Adipose tissue (tissue), 3 donors: Measurements from ENCODE around the gene THADA. TPM values are rescaled to one million over a fixed set of nuclear protein-coding genes. Genes with fewer than 3 reads are reported as not detected.
A peak's percentile ranks its signal among the peaks of the same experiment; 100 is the strongest.
"Not testable (repeated sequence)": the region's sequence is repeated elsewhere in the genome, so short reads cannot be mapped to it uniquely, and the experiment has no call there.

ENCODE experiments used
- H3K27ac ChIP-seq: one replicate; pipeline ENCODE4 v1.5.1; 2013; ENCODE audit warnings: low read depth, low read length
- WGBS, 3 donors: extraction: QIAGEN DNeasy Blood & Tissue Kit; methylation state at CpG; one replicate each; pipeline ENCODE4 v1.1.7; 2013; 5-methylcytosine and 5-hydroxymethylcytosine counted together
- polyA plus RNA-seq, 3 donors: library from polyadenylated mRNA; stranded (reverse); fragments of 200-250 nt; gene quantifications; one replicate each; pipeline ENCODE4 v1.2.3, GENCODE V29; 2013
- donor health status: healthy with polysubstance abuse.
- donor health status: Bipolar disorder and iron deficiency.
- donor health status: healthy.

Gene THADA
- polyA plus RNA-seq, 3 donors, result 8.6 to 15.5 (median 9.3) TPM

DNA sequence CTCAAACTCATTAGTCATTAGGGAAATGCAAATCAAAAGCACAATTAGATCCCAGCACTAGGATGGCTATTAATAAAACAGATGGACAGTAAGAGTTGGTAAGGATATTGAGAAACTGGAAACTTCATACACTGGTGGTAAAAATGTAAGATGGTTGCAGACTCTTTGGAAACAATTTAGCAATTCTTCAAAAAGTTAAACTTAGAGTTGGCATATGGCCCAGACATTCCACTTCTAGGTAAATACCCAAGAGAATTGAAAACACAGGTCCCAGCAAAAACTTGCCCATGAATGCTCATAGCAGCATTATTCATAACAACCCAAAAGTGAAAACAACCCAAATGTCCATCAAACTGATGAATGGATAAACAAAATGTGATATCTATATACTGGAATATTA lies 284.6 kb downstream of the THADA start:
- H3K27ac ChIP-seq, result no peak overlapping the region

DNA sequence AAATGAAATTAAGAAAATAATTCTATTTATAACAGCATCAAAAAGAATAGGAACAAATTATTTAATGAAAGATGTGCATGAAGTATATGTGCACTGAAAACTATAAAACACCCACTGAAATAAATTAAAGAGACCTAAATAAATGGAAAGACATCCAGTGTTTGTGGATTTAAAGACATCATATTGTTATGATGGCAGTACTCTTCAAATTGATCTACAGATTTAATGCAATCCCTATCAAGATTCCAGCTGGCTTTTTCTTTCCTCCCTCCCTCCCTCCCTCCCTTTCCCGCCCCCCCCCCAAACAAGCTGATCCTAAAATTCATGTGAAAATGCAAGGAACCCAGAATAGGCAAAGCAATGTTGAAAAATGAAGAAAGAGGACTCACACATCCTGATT lies 285.9 kb downstream of the THADA start:
- H3K27ac ChIP-seq, result no peak overlapping the region
- WGBS, 3 donors, result 50 to 83% (median 83%) methylated on average over 1 of the region's 1 CpG

DNA sequence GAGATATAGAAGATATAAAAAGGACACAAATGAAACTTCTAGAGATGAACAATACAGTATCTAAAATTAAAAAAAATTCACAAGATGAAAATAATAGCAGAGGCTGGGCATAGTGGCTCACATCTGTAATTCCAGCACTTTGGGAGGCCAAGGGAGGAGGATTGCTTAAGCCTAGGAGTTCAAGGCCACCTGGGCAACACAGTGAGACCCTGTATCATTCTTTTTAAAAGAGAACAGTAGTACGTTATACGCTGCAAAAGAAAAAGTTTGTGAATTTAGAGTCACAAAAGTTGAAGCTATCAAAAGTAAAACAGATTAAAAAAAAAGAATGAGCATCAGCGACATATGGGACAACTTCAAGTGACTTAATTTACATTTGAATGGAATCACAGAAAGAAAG lies 287.9 kb downstream of the THADA start:
- no peak overlapping the region for H3K27ac ChIP-seq
- 98 to 99% (median 98%) methylated on average over 3 of the region's 3 CpGs for WGBS, 3 donors

DNA sequence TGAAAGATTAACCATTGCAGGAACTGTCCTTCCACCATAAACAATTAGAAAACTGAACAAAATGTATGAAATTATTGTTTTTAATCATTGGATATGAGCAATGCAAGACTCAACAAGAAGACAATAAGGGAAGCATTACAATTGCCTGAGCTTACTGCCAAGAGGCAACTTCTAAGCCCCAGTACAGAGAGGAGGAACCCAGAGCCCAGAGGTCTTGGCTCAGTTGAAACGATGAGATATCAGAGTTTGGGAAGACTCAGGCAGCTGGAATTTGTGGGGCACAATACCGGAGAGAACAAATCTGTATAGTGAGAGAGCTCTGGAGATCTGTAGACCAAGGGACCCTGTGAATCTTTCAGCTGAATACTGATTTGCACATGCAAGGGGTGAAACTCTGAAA lies 288.8 kb downstream of the THADA start:
- 48 to 69% (median 55%) methylated on average over 2 of the region's 2 CpGs for WGBS, 3 donors
- no peak overlapping the region for H3K27ac ChIP-seq

DNA sequence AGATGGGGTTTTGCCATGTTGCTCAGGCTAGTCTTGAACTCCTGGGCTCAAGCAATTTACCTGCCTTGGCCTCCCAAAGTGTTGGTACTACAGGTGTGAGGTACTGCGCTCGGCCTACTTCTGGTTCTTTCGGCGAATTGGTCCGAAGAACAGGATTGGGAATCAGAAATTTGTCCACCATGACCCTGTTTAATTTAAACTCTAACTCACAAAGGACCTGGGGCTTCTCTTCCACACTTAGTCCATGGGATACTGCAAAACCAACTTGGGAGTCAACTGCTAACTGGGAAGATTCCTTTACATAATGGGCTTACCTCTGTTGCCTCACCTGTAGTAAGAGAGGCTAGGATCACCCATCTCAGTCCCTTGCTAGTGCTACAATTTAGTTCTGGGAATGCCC lies 289.6 kb downstream of the THADA start:
- 97 to 98% (median 97%) methylated on average over 5 of the region's 5 CpGs for WGBS, 3 donors
- peak overlapping the region; percentile 26 for H3K27ac ChIP-seq

DNA sequence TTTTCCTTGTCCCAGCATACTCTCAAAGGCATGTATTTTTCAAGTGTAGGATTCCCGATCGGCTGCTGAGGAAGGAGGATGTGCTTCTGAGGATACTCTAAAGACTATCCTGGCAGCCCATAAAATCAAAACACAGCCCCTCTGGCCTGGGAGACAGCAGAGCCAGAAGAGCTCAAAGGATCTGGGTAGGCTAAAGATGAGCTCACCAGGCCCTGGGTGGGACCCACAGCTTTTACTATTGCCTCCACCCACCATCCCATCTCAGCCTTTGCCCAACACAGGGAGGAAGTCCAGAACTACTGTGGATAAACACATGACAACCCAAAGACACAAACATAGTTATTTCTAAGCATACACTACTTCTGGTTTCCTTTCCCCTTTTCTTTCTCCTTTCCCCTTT lies 290.3 kb downstream of the THADA start:
- whole genome bisulfite sequencing, 3 donors, result 35 to 64% (median 41%) methylated on average over 2 of the region's 2 CpGs
- peak overlapping the region; percentile 36 for H3K27ac ChIP-seq

DNA sequence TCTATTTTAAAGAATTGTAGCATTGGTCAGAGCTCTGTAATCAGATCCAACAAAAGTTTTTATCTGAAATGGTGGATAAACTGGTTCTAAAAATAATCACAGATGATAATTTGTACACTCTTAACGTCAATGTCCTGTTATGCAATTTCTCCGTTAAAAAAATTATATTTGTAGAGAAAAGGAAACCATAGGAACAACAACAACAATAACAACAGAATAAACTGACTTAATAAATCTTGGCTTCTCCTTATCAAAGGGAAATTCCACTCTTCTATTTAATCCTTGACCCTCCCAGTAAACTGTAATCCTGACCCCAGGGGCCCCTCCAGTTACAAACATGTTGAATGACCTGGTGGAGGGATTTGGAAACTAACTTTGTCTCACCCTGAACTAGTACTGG lies 290.8 kb downstream of the THADA start:
- peak overlapping the region; percentile 36 for H3K27ac ChIP-seq
- 9 to 11% (median 10%) methylated on average over 2 of the region's 2 CpGs for WGBS, 3 donors

DNA sequence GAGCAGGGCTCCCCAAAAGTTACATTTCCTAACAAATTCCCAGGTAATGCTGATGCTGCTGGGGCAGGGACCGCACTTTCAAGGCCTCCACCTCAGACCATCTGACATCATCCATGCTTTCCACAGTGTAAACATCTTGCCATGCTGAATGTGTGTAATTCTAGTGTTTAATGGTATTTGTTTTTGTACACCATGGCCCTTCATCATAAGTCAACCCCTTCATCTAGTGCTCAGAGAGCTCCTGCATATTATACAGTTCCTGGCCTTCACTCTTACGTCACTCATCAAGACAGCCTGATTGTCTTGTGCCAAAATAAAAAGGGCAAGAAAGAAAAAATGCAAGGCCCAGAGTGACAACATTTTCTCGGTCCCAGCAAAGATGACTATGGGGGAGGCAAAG lies 291.9 kb downstream of the THADA start:
- WGBS, 3 donors, result 70 to 92% (median 88%) methylated on average over 3 of the region's 3 CpGs
- peak overlapping the region; percentile 42 for H3K27ac ChIP-seq

DNA sequence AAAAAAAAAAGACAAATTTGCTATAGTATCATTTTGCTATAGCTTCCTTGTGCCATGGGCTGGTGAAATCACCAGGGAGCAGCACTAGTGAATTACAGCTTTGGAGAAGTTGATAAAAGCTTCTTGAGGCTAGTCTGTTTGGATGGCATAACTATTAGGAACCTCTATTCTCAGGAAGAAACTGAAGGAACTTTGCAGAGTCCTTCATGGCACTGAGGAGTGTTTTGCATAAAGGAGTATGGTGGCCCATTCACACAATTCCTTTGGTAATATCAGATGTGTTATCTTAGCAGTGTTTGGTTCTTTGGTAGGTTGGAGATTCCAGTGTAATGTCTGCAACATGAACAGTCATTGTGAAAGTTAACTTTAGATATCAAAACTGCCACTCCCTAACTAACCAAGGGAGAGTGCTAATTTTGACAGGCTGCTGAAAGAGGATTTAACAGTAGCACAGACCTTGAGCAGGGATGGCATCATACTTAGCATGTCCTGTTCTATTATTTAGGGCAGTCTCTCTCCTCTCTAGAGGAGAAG lies 292.8 kb downstream of the THADA start:
- H3K27ac ChIP-seq, result no peak overlapping the region

DNA sequence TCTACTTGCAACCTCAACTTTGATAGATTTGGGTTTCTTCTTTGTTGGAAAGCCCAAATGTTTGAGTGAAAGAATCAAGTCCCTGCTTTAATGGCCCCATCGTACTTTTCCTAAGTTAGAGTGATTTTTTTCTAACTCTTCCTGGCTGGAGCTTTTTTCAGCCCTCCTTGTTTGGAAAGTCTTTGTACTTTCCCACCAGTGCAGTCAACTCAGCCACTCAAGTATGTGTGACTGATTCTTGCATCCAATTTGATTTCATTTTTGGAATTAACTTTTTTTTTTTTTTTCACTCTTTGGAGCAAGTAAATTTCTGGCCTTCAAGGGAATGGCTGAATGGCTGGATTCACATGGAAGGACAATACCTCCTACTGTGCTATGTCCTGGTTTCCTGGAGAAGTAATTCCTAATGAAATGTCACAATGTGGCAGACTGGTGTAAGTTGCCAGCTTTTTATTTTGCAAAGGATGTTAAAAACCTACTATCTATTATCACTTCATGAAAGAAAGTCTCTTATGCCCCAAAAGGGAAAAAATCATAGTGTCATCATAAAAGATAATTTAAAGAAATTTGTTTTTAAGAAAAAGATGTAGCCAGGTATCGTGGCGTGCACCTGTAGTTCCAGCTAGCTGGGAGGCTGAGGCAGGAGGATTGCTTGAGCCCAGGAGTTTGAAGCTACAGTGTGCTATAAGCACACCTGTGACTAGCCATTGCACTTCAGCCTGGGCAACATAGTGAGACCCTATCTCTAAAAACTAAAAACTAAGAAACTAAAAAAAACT lies 293.5 kb downstream of the THADA start:
- H3K27ac ChIP-seq, result no peak overlapping the region
- WGBS, 3 donors, result 78 to 86% (median 81%) methylated on average over 3 of the region's 3 CpGs

DNA sequence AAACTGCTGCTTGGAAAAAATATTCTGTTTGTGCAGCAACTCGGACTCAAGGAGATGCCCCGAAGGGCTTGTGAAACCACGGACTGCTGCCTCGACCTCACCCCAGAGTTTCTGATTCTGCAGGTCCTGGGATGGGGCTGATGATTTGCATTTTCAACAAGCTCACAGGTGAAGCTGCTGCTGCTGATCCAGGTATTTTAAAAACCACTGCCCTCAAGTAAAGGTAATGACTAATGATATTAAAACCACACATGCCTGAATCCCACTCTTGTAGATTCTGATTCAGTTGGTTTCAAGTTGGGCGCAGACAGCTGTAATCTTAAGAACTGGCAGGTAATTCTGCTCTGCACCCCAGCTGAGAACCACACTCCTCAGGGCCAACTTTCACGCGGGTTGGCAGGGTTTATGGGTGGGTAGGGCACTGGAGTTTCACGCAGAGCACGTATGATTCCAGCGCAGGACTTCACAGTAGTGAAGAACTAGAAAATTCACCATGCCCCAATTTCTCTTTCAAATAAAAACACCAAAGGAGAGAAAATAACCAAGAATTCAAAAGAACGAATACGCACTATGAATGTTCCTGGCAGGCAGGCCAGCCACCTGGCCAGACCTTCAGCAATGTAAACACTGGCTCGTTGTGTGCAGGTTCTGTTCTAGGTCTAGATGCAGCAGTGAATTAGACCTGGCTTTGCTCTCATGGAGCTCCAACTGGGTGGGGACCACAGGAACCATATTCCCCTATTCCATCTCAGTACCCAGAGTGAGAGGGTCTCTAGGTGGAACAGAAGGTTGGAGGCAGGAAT lies 294.9 kb downstream of the THADA start:
- 34 to 84% (median 76%) methylated on average over 13 of the region's 13 CpGs for WGBS, 3 donors
- H3K27ac ChIP-seq, result no peak overlapping the region

DNA sequence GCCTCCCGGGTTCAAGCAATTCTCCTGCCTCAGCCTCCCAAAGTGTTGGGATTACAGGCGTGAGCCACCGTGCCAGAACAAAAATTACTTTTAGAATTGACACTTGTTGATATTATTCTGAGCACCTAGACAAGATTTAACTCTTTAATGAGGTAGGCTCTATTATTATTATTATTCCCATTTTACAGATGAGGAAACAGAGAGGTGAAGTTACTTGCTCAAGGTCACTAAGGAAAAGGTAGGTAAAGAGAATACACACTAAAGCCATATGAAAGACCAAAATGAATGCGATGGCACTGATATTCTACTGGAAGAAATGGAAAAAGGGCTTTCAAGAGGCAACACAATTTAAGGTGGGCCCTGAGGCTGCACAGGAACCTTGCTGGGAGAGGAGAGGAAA lies 295.6 kb downstream of the THADA start:
- WGBS, 3 donors, result 97 to 99% (median 97%) methylated on average over 4 of the region's 4 CpGs
- no peak overlapping the region for H3K27ac ChIP-seq

DNA sequence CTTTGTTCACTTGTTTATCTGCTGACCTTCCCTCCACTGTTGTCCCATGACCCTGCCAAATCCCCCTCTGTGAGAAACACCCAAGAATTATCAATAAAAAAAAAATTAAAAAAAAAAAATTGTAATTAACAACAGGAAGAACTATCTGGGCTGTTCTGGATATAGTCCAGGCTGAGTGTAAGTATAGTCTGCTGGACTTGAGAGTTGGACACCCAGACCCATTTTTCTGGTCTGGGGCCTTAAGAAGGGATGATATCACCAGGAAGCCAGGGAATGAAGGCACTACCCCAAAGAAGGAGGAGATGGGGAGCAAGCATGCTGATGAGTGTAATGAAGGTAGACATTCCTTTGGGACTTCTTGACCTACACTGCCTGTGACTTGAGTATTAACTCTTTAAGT lies 297.3 kb downstream of the THADA start:
- no peak overlapping the region for H3K27ac ChIP-seq

DNA sequence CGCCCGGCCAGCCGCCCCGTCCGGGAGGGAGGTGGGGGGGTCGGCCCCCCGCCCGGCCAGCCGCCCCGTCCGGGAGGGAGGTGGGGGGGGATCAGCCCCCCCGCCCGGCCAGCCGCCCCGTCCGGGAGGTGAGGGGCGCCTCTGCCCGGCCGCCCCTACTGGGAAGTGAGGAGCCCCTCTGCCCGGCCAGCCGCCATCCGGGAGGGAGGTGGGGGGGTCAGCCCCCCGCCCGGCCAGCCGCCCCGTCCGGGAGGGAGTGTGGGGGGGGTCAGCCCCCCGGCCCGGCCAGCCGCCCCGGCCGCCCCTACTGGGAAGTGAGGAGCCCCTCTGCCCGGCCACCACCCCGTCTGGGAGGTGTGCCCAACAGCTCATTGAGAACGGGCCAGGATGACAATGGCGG lies 298.1 kb downstream of the THADA start:
- not testable (repeated sequence) for H3K27ac ChIP-seq
- 60 to 93% methylated on average over 4 to 28 of the region's 36 CpGs; no CpG with 5 or more reads in 1 of the 3 donors for WGBS, 3 donors

DNA sequence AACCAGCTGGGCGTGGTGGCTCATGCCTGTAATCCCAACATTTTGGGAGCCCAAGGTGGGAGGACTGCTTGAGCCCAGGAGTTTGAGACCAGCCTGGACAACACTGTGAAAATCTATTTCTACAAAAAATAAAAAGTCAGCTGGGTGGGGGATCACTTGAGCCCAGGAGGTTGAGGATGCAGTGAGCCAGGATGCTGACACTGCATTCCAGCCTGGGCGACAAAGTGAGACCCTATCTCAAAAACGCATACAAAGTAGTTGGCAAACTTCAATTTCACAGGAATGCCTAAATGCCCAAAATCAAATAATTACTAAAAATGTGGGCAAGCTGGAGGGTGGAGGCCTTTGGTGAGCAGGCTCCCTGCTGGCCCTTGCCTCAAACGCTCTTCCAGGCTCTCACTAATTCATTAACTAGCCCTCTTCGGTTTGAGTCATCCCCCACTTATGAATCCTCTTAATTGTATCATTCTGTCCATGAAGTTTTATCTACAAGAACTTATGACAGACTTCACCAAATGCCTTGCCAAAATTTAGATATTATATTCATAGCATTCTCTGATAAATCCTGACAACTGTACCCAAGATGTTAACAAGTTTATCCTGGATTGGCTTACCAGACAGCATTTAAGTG lies 300.8 kb downstream of the THADA start:
- no peak overlapping the region for H3K27ac ChIP-seq
- 86 to 92% (median 88%) methylated on average over 5 of the region's 5 CpGs for WGBS, 3 donors

DNA sequence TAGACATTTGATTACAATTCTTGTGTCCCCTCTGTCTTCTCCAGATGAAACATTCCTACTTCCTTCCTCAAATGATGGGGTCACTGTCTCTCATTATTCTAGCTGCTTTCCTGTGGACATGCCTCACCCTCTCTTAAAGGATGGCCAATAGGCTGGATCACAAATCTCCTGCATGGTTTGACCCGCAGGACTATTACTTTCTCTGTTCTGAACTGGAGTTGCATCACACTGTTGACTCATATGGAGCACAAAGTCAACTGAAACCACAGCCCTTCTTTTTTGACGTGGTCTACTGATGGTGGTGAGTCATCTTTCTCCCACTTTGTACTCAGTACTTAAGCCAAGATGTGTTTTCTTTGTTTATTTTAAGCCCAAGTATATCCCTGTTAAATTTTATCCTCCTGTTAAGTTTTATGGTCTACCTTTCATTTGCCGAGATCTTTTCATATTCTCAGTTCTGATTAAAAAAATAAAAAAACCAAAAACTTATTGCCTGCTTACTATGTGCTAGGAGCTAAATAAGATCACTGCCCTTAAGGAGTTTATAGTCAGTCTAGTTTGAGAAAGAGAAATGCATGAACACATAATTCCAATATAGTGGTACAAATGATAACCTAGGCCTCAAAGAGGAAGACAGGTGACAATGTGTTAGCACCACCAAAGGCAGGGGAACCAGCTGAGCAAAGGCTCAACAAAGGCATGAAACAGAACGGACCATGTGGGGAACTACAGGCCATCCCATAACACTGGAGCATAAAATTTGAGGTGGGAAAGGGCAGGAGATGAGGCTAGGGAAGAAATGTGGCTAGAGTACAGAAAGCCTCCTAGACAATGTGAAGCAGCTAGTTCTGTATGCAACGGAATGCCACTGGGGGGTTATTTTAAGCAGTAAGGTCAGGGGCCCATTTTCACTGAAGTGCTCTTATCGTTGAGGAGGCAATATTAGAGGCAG lies 301.8 kb downstream of the THADA start:
- 57 to 78% (median 59%) methylated on average over 6 of the region's 6 CpGs for WGBS, 3 donors

DNA sequence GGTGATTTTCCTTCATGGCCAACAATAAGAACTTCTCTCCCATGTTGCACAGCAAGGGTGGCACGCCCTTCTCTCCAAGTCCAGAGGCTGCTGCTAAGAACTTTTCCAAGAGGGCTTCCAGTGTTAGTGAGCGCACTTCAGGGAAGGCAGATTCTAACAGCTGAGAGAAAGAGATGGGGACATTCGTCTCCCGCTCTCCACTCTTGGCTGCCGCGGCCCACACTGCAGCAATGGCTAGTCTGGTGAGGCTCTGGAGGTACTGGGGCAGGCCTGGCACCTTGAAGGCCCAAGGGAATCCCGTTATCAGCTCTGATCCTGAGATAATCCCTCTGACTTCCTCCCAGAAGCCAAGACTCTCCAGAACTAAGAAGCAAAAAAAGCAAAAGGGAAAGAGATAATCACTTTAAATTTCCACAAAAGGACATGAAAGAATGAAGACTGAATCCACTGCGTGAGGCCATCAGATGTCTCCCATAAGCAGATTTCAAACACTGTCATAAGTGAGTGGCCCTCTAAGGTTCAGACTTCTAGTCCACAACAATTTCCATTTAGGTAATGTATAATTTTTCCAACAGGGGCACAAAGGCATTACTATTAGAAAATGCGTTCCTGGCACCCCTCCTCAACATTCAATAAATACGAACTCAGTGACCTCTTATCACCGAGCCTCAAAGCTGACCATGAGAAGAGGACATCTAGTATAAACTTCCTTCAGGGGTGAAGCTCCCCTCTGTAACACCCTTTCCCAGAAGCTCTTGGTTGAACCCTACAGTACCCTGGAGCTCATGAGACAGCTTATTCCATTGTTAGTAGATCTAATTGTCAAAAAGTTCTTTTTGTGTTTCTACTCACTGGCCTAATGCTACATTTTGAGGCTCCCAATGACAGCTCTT lies 302.7 kb downstream of the THADA start:
- H3K27ac ChIP-seq, result no peak overlapping the region
- 88 to 96% (median 91%) methylated on average over 11 of the region's 11 CpGs for WGBS, 3 donors

More for the DNA sequence above, 301.8 kb downstream of the THADA start:
- peak overlapping the region; percentile 84 for H3K27ac ChIP-seq
